DOHH2 (cell line): ENCODE data around the gene TRAF2.

Source experiments
- H3F3A ChIP-seq: fragments of 200-600 bp; sonication (generic), shearing (Covaris generic); 2 replicates; pipeline ENCODE4 v1.6.0; 2016; ENCODE audit warnings: antibody characterized with exemption, mild to moderate bottlenecking; ENCODE audit not compliant: control insufficient read depth, insufficient read depth
- H3K27ac ChIP-seq: fragments of 200-600 bp; sonication (generic); 2 replicates; pipeline ENCODE4 v1.5.1; 2014; ENCODE audit warnings: low read depth, mild to moderate bottlenecking, low read length, moderate library complexity
- H3K27me3 ChIP-seq: fragments of 200-600 bp; sonication (generic); 2 replicates; pipeline ENCODE4 v1.6.1; 2014; ENCODE audit warnings: mild to moderate bottlenecking, low read length, mixed read lengths; ENCODE audit not compliant: control insufficient read depth
- H3K36me3 ChIP-seq: fragments of 200-600 bp; sonication (generic); 2 replicates; pipeline ENCODE4 v1.6.1; 2014; ENCODE audit warnings: mild to moderate bottlenecking, low read length, moderate library complexity, mixed read lengths; ENCODE audit not compliant: control insufficient read depth
- H3K4me1 ChIP-seq: fragments of 200-600 bp; sonication (generic); 2 replicates; pipeline ENCODE4 v1.6.1; 2014; ENCODE audit warnings: mild to moderate bottlenecking, low read length, mixed read lengths; ENCODE audit not compliant: control insufficient read depth
- H3K4me2 ChIP-seq: fragments of 200-600 bp; sonication (generic); 2 replicates; pipeline ENCODE4 v1.6.0; 2014; ENCODE audit warnings: mild to moderate bottlenecking, low read length, moderate library complexity
- H3K4me3 ChIP-seq: fragments of 200-600 bp; sonication (generic); 2 replicates; pipeline ENCODE4 v1.5.1; 2014; ENCODE audit warnings: mild to moderate bottlenecking, low read length, mixed read lengths
- H3K79me2 ChIP-seq: fragments of 200-600 bp; sonication (generic); 2 replicates; pipeline ENCODE4 v1.6.1; 2014; ENCODE audit warnings: mild to moderate bottlenecking, low read length, mixed read lengths; ENCODE audit not compliant: control insufficient read depth
- H3K9me2 ChIP-seq: fragments of 200-600 bp; sonication (generic); replicated peaks from 2 replicates; pipeline ENCODE4 v1.6.1; 2014; ENCODE audit warnings: mild to moderate bottlenecking, low read length, mixed read lengths; ENCODE audit not compliant: control insufficient read depth
- H3K9me3 ChIP-seq: fragments of 200-600 bp; sonication (generic); 2 replicates; pipeline ENCODE4 v1.6.1; 2014; ENCODE audit warnings: antibody characterized with exemption, low read length, mixed read lengths; ENCODE audit not compliant: control insufficient read depth, insufficient read depth
- H4K20me1 ChIP-seq: fragments of 200-600 bp; sonication (generic); 2 replicates; pipeline ENCODE4 v1.6.0; 2014; ENCODE audit warnings: low read depth, mild to moderate bottlenecking, antibody characterized with exemption, low read length, moderate library complexity; ENCODE audit not compliant: control insufficient read depth, insufficient read depth
- CTCF ChIP-seq: fragments of 200-600 bp; sonication (generic); IDR thresholded peaks from one replicate; pipeline ENCODE4 v1.5.1; 2014; ENCODE audit warnings: antibody characterized with exemption, mild to moderate bottlenecking, low read depth, low read length; ENCODE audit not compliant: poor library complexity, severe bottlenecking
- EZH2phosphoT487 ChIP-seq: fragments of 200-600 bp; sonication (generic); IDR thresholded peaks from 2 replicates; pipeline ENCODE4 v1.6.1; 2017; ENCODE audit warnings: borderline replicate concordance, mild to moderate bottlenecking, antibody characterized with exemption, low read length, moderate library complexity, mixed read lengths

The TRAF2 gene

GRCh38 chr9:136902259-136902821, 16.0 kb downstream of the TRAF2 start:
- no peak overlapping the region for H3K4me2 ChIP-seq
- no peaks in the 10 kb centered on the region for H3F3A ChIP-seq
- H3K4me3 ChIP-seq: no peak overlapping the region
- H3K9me2 ChIP-seq: no peaks in the 10 kb centered on the region
- no peaks in the 10 kb centered on the region for H3K27me3 ChIP-seq
- TF ChIP-seq EZH2phosphoT487 (no peak), CTCF (no peak)
- no peaks in the 10 kb centered on the region for H4K20me1 ChIP-seq
- H3K79me2 ChIP-seq: peaks cover 40% of the 10 kb centered on the region
- peaks cover 78% of the 10 kb centered on the region for H3K36me3 ChIP-seq
- no peaks in the 10 kb centered on the region for H3K4me1 ChIP-seq
- no peak overlapping the region for H3K27ac ChIP-seq
- H3K9me3 ChIP-seq: no peaks in the 10 kb centered on the region

- peaks cover 37% of the 10 kb centered on the region for H3K79me2 ChIP-seq
- no peak for TF ChIP-seq EZH2phosphoT487
- TF ChIP-seq CTCF: no peak
- no peaks in the 10 kb centered on the region for H3K4me1 ChIP-seq
- peaks cover 85% of the 10 kb centered on the region for H3K36me3 ChIP-seq
- H3K27ac ChIP-seq: no peak overlapping the region
- no peaks in the 10 kb centered on the region for H3K9me2 ChIP-seq
- H4K20me1 ChIP-seq: no peaks in the 10 kb centered on the region
- no peaks in the 10 kb centered on the region for H3K27me3 ChIP-seq
- no peak overlapping the region for H3K4me2 ChIP-seq
- H3K9me3 ChIP-seq: no peaks in the 10 kb centered on the region
- no peak overlapping the region for H3K4me3 ChIP-seq
- H3F3A ChIP-seq: no peaks in the 10 kb centered on the region
Measured at GRCh38 chr9:136903041-136903554, 16.8 kb downstream of the TRAF2 start.

GRCh38 chr9:136906266-136906665, 19.9 kb downstream of the TRAF2 start:
- Histone ChIP-seq H4K20me1 (no peaks in the 10 kb centered on the region), H3K36me3 (peaks cover 78% of the 10 kb centered on the region), H3K4me1 (no peaks in the 10 kb centered on the region), H3K79me2 (peaks cover 24% of the 10 kb centered on the region), H3K9me2 (no peaks in the 10 kb centered on the region), H3K4me2 (no peak overlapping the region), H3K4me3 (no peak overlapping the region), H3K27me3 (no peaks in the 10 kb centered on the region), H3K9me3 (no peaks in the 10 kb centered on the region), H3F3A (no peaks in the 10 kb centered on the region), H3K27ac (no peak overlapping the region)
- no peak for TF ChIP-seq EZH2phosphoT487
- no peak for TF ChIP-seq CTCF
